Neural crest cell (in vitro differentiated cells): ENCODE results near the gene HEMK1. TPM values are rescaled to one million over a fixed set of nuclear protein-coding genes. Genes with fewer than 3 reads are reported as not detected.
A peak's percentile ranks its signal among the peaks of the same experiment; 100 is the strongest.

Experiments
- DNase-seq: peaks from one replicate; pipeline ENCODE4 v3.0.0; 2021; ENCODE audit warnings: low read depth, mixed read lengths, low spot score
- H3K27ac Mint-ChIP-seq: one replicate; pipeline ENCODE4 v1.8.0; 2021; ENCODE audit warnings: mild to moderate bottlenecking, mixed read lengths; ENCODE audit not compliant: unreplicated experiment
- H3K27me3 Mint-ChIP-seq: 2 replicates; pipeline ENCODE4 v1.8.0; 2021; ENCODE audit warnings: low read depth, mild to moderate bottlenecking, mixed read lengths
- H3K36me3 Mint-ChIP-seq: 2 replicates; pipeline ENCODE4 v1.8.0; 2021; ENCODE audit warnings: low read depth, mild to moderate bottlenecking, mixed read lengths
- H3K4me1 Mint-ChIP-seq: 2 replicates; pipeline ENCODE4 v1.8.0; 2021; ENCODE audit warnings: mixed read lengths
- H3K4me3 Mint-ChIP-seq: one replicate; pipeline ENCODE4 v1.8.0; 2021; ENCODE audit warnings: mild to moderate bottlenecking, mixed read lengths
- H3K9me3 Mint-ChIP-seq: 2 replicates; pipeline ENCODE4 v1.8.0; 2021; ENCODE audit warnings: mixed read lengths
- CTCF ChIP-seq: fragments of 200-600 bp; sonication (generic); conservative IDR thresholded peaks from 2 replicates; pipeline ENCODE4 v1.5.0; 2021; ENCODE audit warnings: antibody characterized with exemption, mild to moderate bottlenecking
- total RNA-seq: library from RNA; stranded (reverse); gene quantifications from 2 replicates; pipeline ENCODE4 v1.2.1, GENCODE V29; 2021

Gene HEMK1
- total RNA-seq, 1 donor from 2014 or later: 22.8 TPM

- no peak within 1 kb of the TSS for H3K27ac Mint-ChIP-seq
- H3K27me3 Mint-ChIP-seq: no peaks in the 10 kb centered on the region
- H3K4me1 Mint-ChIP-seq: peaks cover 27% of the 10 kb centered on the region
- TF ChIP-seq CTCF: no peak
- no peaks in the 10 kb centered on the region for H3K36me3 Mint-ChIP-seq
- peak within 1 kb of the TSS; percentile 98 for H3K4me3 Mint-ChIP-seq
- H3K9me3 Mint-ChIP-seq: no peaks in the 10 kb centered on the region
- peak; percentile 76 for DNase-seq
Measured at GRCh38 chr3:50567386-50568167, 1.7 kb upstream of the HEMK1 start, which contains the start of gene C3orf18. Gene C3orf18 (minus strand): TSS chr3:50567747. CDS start chr3:50565699, 2,048 bp downstream.

- no peak for DNase-seq
- TF ChIP-seq CTCF: no peak
- H3K27me3 Mint-ChIP-seq: no peaks in the 10 kb centered on the region
- no peak overlapping the region for H3K27ac Mint-ChIP-seq
- H3K36me3 Mint-ChIP-seq: no peaks in the 10 kb centered on the region
- peak overlapping the region; percentile 98 for H3K4me3 Mint-ChIP-seq
- no peaks in the 10 kb centered on the region for H3K9me3 Mint-ChIP-seq
- H3K4me1 Mint-ChIP-seq: peaks cover 27% of the 10 kb centered on the region
Measured at GRCh38 chr3:50570508-50571279, 1.4 kb downstream of the HEMK1 start.

- Mint-ChIP-seq H3K27ac (no peak overlapping the region), H3K4me3 (peak overlapping the region; percentile 56), H3K4me1 (peaks cover 24% of the 10 kb centered on the region), H3K36me3 (no peaks in the 10 kb centered on the region), H3K27me3 (no peaks in the 10 kb centered on the region), H3K9me3 (no peaks in the 10 kb centered on the region)
- no peak for DNase-seq
- no peak for TF ChIP-seq CTCF
Measured at GRCh38 chr3:50571486-50571885, 2.2 kb downstream of the HEMK1 start.

- no peaks in the 10 kb centered on the region for H3K36me3 Mint-ChIP-seq
- peaks cover 21% of the 10 kb centered on the region for H3K4me1 Mint-ChIP-seq
- H3K9me3 Mint-ChIP-seq: no peaks in the 10 kb centered on the region
- no peaks in the 10 kb centered on the region for H3K27me3 Mint-ChIP-seq
- peak; percentile 52 for DNase-seq
- H3K4me3 Mint-ChIP-seq: peak overlapping the region; percentile 85
- peak overlapping the region; percentile 62 for H3K27ac Mint-ChIP-seq
- TF ChIP-seq CTCF: peak; percentile 80
Measured at GRCh38 chr3:50572158-50572557, 2.8 kb downstream of the HEMK1 start.

- Mint-ChIP-seq H3K4me1 (peaks cover 17% of the 10 kb centered on the region), H3K27me3 (no peaks in the 10 kb centered on the region), H3K36me3 (no peaks in the 10 kb centered on the region), H3K4me3 (no peak overlapping the region), H3K9me3 (no peaks in the 10 kb centered on the region), H3K27ac (no peak overlapping the region)
- no peak for TF ChIP-seq CTCF
- no peak for DNase-seq
Measured at GRCh38 chr3:50572801-50573371, 3.6 kb downstream of the HEMK1 start.
